K562 (cell line): ENCODE measurements around the gene SRM. TPM values are rescaled to one million over a fixed set of nuclear protein-coding genes. Genes with fewer than 3 reads are reported as not detected.

Experiments
- ATAC-seq: fragments of 200-7000 bp; cut with Tn5 transposase; 3 replicates; pipeline ENCODE4 v1.9.1; 2020; ENCODE audit warnings: moderate library complexity
- BruUV-seq: library from RNA; stranded (reverse); fragments of 400-500 nt; replicated peaks from 2 replicates; lab custom pipeline; 2021; lab: Mats Ljungman, UMichigan
- CTCF ChIA-PET: fragments of 300-600 bp; formaldehyde crosslinking; extraction: SDS; loops from one replicate; lab custom pipeline; 2021; ENCODE audit warnings: low intra/inter-chr PET ratio; lab: Yijun Ruan, JAX
- POLR2A ChIA-PET: fragments of 300-600, 350-650 bp; sonication (Branson Sonifier 250); formaldehyde crosslinking; extraction: SDS; loops from one replicate; lab custom pipeline; 2021; ENCODE audit warnings: antibody characterized with exemption, inconsistent platforms; lab: Yijun Ruan, JAX
- DNase-seq, 4 experiments: peaks; one replicate each; pipeline versions ENCODE4 v3.0.0 to v3.0.0-alpha.2; 2011 to 2018; ENCODE audit warnings: low spot score in 3 of 4, mixed read lengths in 3 of 4; ENCODE audit errors: extremely low read depth in 1 of 4
- FAIRE-seq: peaks from 2 replicates; lab custom pipeline; 2011; peaks lifted over from hg19 to GRCh38; lab: Jason Lieb, UNC
- H2AFZ ChIP-seq: 2 replicates; pipeline ENCODE4 v1.6.0; 2011; ENCODE audit warnings: low read depth, low read length, control low read depth, inconsistent platforms
- H3K27ac ChIP-seq: fragments of 200-600 bp; 3 replicates; pipeline ENCODE4 v1.8.0; 2011; ENCODE audit warnings: low read depth, mild to moderate bottlenecking, control low read depth, inconsistent platforms, low read length, moderate library complexity, mixed read lengths; ENCODE audit errors: extremely low read depth
- H3K27me3 ChIP-seq, 2 experiments: fragments of 300-600 bp in 1 of 2; 2 replicates in 1 of 2; 3 replicates in 1 of 2; pipeline versions ENCODE4 v1.6.0 to v1.8.0; 2011; ENCODE audit warnings: inconsistent platforms in 2 of 2, low read length in 2 of 2, mild to moderate bottlenecking in 1 of 2, mixed read lengths in 1 of 2, moderate library complexity in 1 of 2; ENCODE audit not compliant: control insufficient read depth in 2 of 2, insufficient read depth in 2 of 2
- H3K36me3 ChIP-seq: fragments of 300-600 bp; 3 replicates; pipeline ENCODE4 v1.8.0; 2011; ENCODE audit warnings: mild to moderate bottlenecking, low read length, inconsistent platforms; ENCODE audit not compliant: control insufficient read depth, insufficient read depth
- H3K4me1 ChIP-seq, 2 experiments: fragments of 200-600 bp in 1 of 2; replicated peaks in 1 of 2; 2 replicates in 1 of 2; 3 replicates in 1 of 2; pipeline versions ENCODE4 v1.5.1 to v1.8.0; 2011; ENCODE audit warnings: inconsistent platforms in 2 of 2, low read length in 2 of 2, mild to moderate bottlenecking in 1 of 2, mixed read lengths in 1 of 2, moderate library complexity in 1 of 2; ENCODE audit not compliant: control insufficient read depth in 2 of 2, insufficient read depth in 2 of 2
- H3K4me2 ChIP-seq: 2 replicates; pipeline ENCODE4 v1.6.1; 2011; ENCODE audit warnings: low read length, control low read depth, inconsistent platforms, mixed read lengths; ENCODE audit not compliant: insufficient read depth
- H3K4me3 ChIP-seq: fragments of 200-600 bp; sonication (generic), shearing (Covaris generic); 2 replicates; pipeline ENCODE4 v1.5.1; 2016; ENCODE audit warnings: control low read depth, inconsistent platforms
- H3K79me2 ChIP-seq: fragments of 200-600 bp; 3 replicates; pipeline ENCODE4 v1.8.0; 2011; ENCODE audit warnings: low read length, inconsistent platforms; ENCODE audit not compliant: control insufficient read depth, insufficient read depth
- H3K9ac ChIP-seq, 2 experiments: 2 replicates each; pipeline versions ENCODE4 v1.6.0 to v1.6.1; 2011; ENCODE audit warnings: low read depth in 2 of 2, low read length in 2 of 2, control low read depth in 1 of 2, inconsistent platforms in 1 of 2, mild to moderate bottlenecking in 1 of 2, mixed read lengths in 1 of 2; ENCODE audit not compliant: insufficient read depth in 1 of 2
- H3K9me1 ChIP-seq: one replicate; pipeline ENCODE4 v1.6.0; 2011; ENCODE audit warnings: inconsistent platforms, mild to moderate bottlenecking, low read length, moderate library complexity; ENCODE audit not compliant: control insufficient read depth, insufficient read depth
- H3K9me3 ChIP-seq: replicated peaks from 2 replicates; pipeline ENCODE4 v1.5.1; 2011; ENCODE audit warnings: low read depth, low read length, inconsistent platforms; ENCODE audit not compliant: control insufficient read depth, insufficient read depth
- H4K20me1 ChIP-seq: replicated peaks from 2 replicates; pipeline ENCODE4 v1.6.1; 2011; ENCODE audit warnings: low read length, inconsistent platforms, mixed read lengths; ENCODE audit not compliant: control insufficient read depth, insufficient read depth
- EP300 ChIP-seq: IDR thresholded peaks from 2 replicates; pipeline ENCODE4 v1.6.1; 2012; ENCODE audit warnings: low read length, improper control_type of control experiment
- EP400 ChIP-seq: fragments of 450-650 bp; IDR thresholded peaks from 2 replicates; pipeline ENCODE4 v1.6.1; 2017; ENCODE audit warnings: antibody characterized with exemption, mild to moderate bottlenecking, moderate library complexity
- MAFG ChIP-seq: fragments of 450-650 bp; conservative IDR thresholded peaks from 2 replicates; pipeline ENCODE4 v1.6.1; 2016; ENCODE audit warnings: missing genetic modification characterization, missing compliant biosample characterization
- MYBL2 ChIP-seq, 2 experiments: fragments of 450-650 bp in 1 of 2; sonication (generic) in 1 of 2; formaldehyde crosslinking in 1 of 2; IDR thresholded peaks; 2 replicates each; pipeline versions ENCODE4 v1.6.1 to v1.8.1; 2017 to 2022; ENCODE audit warnings: borderline replicate concordance in 1 of 2, inconsistent platforms in 1 of 2, low read depth in 1 of 2, mild to moderate bottlenecking in 1 of 2, missing genetic modification reagents in 1 of 2, moderate library complexity in 1 of 2
- NR2F6 ChIP-seq: fragments of 450-650 bp; formaldehyde crosslinking; IDR thresholded peaks from 2 replicates; pipeline ENCODE4 v1.4.0; 2020; ENCODE audit warnings: mild to moderate bottlenecking
- POLR2G ChIP-seq: fragments of 200-400 bp; formaldehyde crosslinking; IDR thresholded peaks from 2 replicates; pipeline ENCODE4 v1.6.1; 2017; ENCODE audit warnings: low read depth, mild to moderate bottlenecking, antibody characterized with exemption, low read length, moderate library complexity
- RBFOX2 ChIP-seq: fragments of 200-400 bp; formaldehyde crosslinking; IDR thresholded peaks from 2 replicates; pipeline ENCODE4 v1.6.1; 2017; ENCODE audit warnings: low read depth, mild to moderate bottlenecking, low read length, moderate library complexity
- XRCC3 ChIP-seq: fragments of 450-650 bp; IDR thresholded peaks from 2 replicates; pipeline ENCODE4 v1.6.1; 2017; ENCODE audit warnings: mild to moderate bottlenecking, moderate library complexity
- ZNF174 ChIP-seq: fragments of 250-450 bp; sonication (Bioruptor Pico); IDR thresholded peaks from 2 replicates; pipeline ENCODE4 v1.4.0; 2020; ENCODE audit warnings: mild to moderate bottlenecking
- WGBS: fragments of 100-300 bp; shearing (Covaris generic); methylation state at CpG from one replicate; pipeline ENCODE4 v1.1.6; 2016; ENCODE audit warnings: low coverage, mixed read lengths; ENCODE audit not compliant: insufficient coverage; ENCODE audit errors: missing lambda C conversion rate; 5-methylcytosine and 5-hydroxymethylcytosine counted together
- in situ Hi-C: fragments of 300-500 bp; cut with MboI; formaldehyde crosslinking; loops from 4 replicates; pipeline ENCODE4 v1.15.0; 2018; ENCODE audit warnings: inconsistent platforms, mixed read lengths
- intact Hi-C: fragments of 100-400 bp; cut with micrococcal nuclease; formaldehyde crosslinking; loops from 2 replicates; pipeline ENCODE4 v1.14.2; 2022
- polyA plus RNA-seq, 8 experiments: library from polyadenylated mRNA; depleted of rRNA in 4 of 8; stranded (reverse) in 5 of 8; unstranded in 3 of 8; fragments of >200 nt; fragmentation: Nextera tagmentation in 2 of 8; fragmentation: Illumina TruSeq in 1 of 8; extraction: Ambion mirVana in 2 of 8; extraction: Trizol in 1 of 8; gene quantifications; 2 replicates each; pipeline versions ENCODE4 v1.2.1 to v1.2.3, GENCODE V29; 2011 to 2014; ENCODE audit warnings: inconsistent platforms in 1 of 8, missing spikeins in 1 of 8
- total RNA-seq, 7 experiments: library from RNA; depleted of rRNA in 6 of 7; stranded (reverse); fragments of >200 nt in 6 of 7; fragmentation: Illumina TruSeq in 2 of 7; extraction: Trizol in 2 of 7; gene quantifications; 2 replicates each; pipeline versions ENCODE4 v1.2.1 to v1.2.3, GENCODE V29; 2011 to 2021; ENCODE audit warnings: low replicate concordance in 1 of 7
- TF ChIP-seq, protein P1 (sequence below), 2 experiments: fragments of 450-650 bp; conservative IDR thresholded peaks; 2 replicates each; pipeline ENCODE4 v1.6.1; 2017; ENCODE audit warnings: mild to moderate bottlenecking in 2 of 2, moderate library complexity in 2 of 2

SRM gene
- total and polyA plus RNA-seq, 9 of the 15 experiments (the other 6 are each of a cell fraction or from before 2014, with no cell fraction given), result 23.9 to 373 (median 82.5) TPM

DNA sequence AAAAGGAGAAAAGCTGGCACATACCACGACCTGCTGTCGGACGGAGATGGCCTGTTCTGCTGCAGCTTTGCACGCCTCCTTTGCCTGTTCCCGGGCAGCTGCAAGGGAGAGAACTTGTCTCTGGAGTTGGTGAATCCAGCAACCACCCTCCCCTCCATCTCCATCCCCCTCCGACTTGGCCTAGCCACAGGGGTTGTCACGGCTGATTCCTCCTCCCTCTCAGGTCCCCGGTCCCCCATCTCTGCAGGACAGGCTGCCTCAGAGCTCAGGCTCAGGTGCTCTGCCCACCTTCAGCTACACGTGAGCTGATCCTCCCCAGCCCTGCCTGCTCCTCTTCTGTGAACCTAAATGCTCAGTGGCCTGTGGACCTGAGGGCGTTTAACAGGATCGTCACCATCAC lies 11.1 kb upstream of the SRM start:
- BruUV-seq, result TSS peak; percentile 30
- Histone ChIP-seq H2AFZ (no peak overlapping the region), H4K20me1 (no peaks in the 10 kb centered on the region), H3K4me3 (no peak overlapping the region), H3K9me3 (no peaks in the 10 kb centered on the region), H3K36me3 (peaks cover 92% of the 10 kb centered on the region), H3K27me3 (no peaks in the 10 kb centered on the region), H3K27ac (no peak overlapping the region), H3K4me2 (no peak overlapping the region), H3K79me2 (no peaks in the 10 kb centered on the region), H3K9me1 (no peaks in the 10 kb centered on the region), H3K4me1 (no peaks in the 10 kb centered on the region), H3K9ac (peak overlapping the region in 1 of 2 experiments; percentile 74; a peak in 1 of 4 replicates)
- intact Hi-C loops (no loop called here), in situ Hi-C loops (no loop called here)
- ATAC-seq (no peak), DNase-seq (no peak), FAIRE-seq (no peak)
- TF ChIP-seq POLR2G (peak; percentile 11; the same call in 1 of the 2 replicates), MAFG (tag) (no peak), ZNF174 (CRISPR knock-in tag) (no peak), XRCC3 (no peak), RBFOX2 (peak; percentile 30; the same call in 1 of the 2 replicates), EP300 (no peak), EP400 (no peak), MYBL2 (IDR thresholded peaks at IDR 0.05; ENCODE audit: low read depth) (no peak), MYBL2 (CRISPR knock-in tag; IDR thresholded peaks at IDR 0.05; ENCODE audit: borderline replicate concordance) (no peak), NR2F6 (CRISPR knock-in tag) (no peak)
- TF ChIP-seq, protein P1, sequence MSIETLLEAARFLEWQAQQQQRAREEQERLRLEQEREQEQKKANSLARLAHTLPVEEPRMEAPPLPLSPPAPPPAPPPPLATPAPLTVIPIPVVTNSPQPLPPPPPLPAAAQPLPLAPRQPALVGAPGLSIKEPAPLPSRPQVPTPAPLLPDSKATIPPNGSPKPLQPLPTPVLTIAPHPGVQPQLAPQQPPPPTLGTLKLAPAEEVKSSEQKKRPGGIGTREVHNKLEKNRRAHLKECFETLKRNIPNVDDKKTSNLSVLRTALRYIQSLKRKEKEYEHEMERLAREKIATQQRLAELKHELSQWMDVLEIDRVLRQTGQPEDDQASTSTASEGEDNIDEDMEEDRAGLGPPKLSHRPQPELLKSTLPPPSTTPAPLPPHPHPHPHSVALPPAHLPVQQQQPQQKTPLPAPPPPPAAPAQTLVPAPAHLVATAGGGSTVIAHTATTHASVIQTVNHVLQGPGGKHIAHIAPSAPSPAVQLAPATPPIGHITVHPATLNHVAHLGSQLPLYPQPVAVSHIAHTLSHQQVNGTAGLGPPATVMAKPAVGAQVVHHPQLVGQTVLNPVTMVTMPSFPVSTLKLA (conservative IDR thresholded peaks at IDR 0.05), result no peak
- ChIA-PET CTCF (no interaction called here), POLR2A (interaction anchor here (1.1 to 1.9 kb wide), 3 partner anchors 9 to 41 kb away, joined by 3 to 8 read pairs (median 5); no protein-coding TSS in a partner anchor)
- 90% methylated on average over 11 of the region's 11 CpGs for WGBS
